Stimulated activated CD4-positive, alpha-beta T cell treated with anti-CD3 and anti-CD28 coated beads, Interleukin-1b, Interleukin-23, amount 100 ng/mL, for 1 hour (primary cell): ENCODE measurements around the gene HYDIN.

Experiments
- DNase-seq, 2 donors: peaks; one replicate each; pipeline ENCODE4 v3.0.0-alpha.2; 2020; ENCODE audit warnings: low read depth in 2 of 2

The HYDIN gene

GRCh38 chr16:70788668-70789594 is 441.6 kb downstream of the HYDIN start:
- DNase-seq, result no peak

GRCh38 chr16:70786020-70786755 is 444.3 kb downstream of the HYDIN start:
- no peak for DNase-seq

GRCh38 chr16:70784692-70785555 is 445.6 kb downstream of the HYDIN start:
- no peak for DNase-seq

GRCh38 chr16:70782237-70782636 is 448.3 kb downstream of the HYDIN start:
- DNase-seq, result no peak

DNA sequence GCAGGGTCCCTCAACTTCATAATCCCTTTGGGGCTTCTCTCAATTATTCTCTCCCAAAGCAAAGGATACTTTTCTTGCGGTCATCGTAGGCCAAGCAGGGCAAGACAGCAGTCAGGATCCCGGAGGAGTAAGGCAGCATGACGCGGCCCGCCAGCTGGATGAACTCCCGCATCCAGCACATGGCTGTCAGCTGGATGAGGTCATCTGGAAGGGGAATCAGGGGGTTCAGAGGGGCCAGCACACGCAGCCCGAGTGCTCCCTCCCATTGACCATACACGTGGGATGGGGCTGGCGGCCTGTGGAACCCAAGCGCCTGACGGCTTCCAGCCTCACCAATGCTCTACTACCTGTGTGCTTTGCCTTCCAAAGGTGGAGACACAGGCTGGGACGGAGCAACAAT is 448.7 kb downstream of the HYDIN start:
- no peak for DNase-seq

DNA sequence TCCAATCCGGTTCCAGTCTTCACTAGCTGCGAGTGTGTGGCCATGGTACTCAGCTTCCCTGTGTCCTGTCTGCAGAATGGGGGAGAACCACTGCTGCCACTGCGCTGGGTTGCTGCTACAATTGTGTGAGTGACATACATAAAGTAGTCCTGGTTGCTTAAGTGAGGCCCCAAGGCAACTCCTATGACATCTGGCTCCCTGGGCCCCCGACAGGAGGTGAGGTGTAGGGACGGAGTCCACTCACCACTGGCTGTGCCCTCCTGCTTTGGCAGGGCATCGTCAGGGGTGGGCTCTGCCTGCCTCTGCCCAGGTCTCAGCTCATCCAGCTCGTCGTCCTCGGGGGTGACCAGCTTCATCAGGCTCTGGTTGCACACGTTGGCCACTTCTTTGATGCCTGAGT is 450.0 kb downstream of the HYDIN start:
- no peak for DNase-seq

DNA sequence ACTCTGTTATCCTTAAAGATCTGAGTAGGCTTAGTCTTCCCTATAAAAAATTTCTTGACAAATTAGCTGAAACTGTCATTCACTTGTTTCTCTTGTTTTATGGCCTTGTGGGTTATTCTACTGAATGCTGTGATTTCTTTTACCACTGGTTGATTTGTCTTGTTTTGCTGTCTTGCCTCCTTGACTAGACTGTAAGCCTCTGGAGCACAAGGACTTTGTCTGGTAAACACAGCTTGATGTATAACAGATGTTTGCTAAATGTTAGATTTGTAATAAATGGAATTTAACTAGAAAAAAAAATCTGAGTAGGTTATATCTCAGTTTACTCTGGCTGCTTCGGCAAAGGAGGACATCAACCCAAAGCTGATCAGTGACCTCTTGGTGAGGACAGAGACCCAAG is 451.2 kb downstream of the HYDIN start:
- DNase-seq, result no peak

GRCh38 chr16:70778901-70779309 is 451.6 kb downstream of the HYDIN start:
- no peak for DNase-seq

DNA sequence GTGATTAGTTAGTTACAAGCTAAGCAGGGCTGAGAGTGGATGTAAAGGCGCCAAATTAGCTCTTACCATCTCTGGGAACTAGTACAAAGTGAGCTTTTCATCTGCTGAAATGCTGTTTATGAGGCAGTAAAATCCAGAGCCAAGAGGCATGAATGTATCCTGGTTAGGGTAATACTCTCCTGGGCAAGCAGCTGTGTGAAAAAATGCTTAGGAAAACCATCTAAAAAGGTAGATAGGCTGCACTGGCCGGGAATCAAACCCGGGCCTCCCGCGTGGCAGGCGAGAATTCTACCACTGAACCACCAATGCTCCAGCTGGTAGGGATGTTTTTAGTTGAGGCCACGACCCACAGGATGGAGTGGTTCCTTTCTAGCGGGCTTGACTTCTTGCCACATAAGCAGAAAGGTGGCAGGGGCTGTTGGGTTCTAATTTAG is 452.5 kb downstream of the HYDIN start:
- DNase-seq, result no peak

DNA sequence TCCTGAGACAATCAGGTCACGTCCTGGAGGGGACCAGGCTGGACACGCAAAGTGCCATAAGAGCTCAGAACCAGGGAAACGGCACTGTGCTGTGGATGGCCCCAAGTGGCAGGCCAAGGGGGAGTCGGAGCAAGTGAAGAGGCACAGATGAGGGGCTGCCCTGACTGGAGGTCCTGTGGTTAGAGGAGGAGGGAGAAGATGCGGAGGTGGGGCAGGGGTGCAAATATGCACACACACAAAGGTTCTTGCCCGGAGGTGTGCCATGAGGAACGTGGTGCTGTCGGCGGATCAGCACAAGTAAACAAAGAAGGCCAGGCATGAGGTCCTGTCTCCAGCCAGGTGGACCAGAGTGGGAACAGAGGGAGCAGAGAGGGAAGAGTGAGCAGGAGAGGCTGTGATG is 453.0 kb downstream of the HYDIN start:
- DNase-seq, result no peak

- no peak for DNase-seq
Observed at GRCh38 chr16:70775399-70775798, 455.1 kb downstream of the HYDIN start.

GRCh38 chr16:70774261-70774660 is 456.3 kb downstream of the HYDIN start:
- DNase-seq, result no peak

GRCh38 chr16:70772493-70772892 is 458.0 kb downstream of the HYDIN start:
- DNase-seq, result no peak

DNA sequence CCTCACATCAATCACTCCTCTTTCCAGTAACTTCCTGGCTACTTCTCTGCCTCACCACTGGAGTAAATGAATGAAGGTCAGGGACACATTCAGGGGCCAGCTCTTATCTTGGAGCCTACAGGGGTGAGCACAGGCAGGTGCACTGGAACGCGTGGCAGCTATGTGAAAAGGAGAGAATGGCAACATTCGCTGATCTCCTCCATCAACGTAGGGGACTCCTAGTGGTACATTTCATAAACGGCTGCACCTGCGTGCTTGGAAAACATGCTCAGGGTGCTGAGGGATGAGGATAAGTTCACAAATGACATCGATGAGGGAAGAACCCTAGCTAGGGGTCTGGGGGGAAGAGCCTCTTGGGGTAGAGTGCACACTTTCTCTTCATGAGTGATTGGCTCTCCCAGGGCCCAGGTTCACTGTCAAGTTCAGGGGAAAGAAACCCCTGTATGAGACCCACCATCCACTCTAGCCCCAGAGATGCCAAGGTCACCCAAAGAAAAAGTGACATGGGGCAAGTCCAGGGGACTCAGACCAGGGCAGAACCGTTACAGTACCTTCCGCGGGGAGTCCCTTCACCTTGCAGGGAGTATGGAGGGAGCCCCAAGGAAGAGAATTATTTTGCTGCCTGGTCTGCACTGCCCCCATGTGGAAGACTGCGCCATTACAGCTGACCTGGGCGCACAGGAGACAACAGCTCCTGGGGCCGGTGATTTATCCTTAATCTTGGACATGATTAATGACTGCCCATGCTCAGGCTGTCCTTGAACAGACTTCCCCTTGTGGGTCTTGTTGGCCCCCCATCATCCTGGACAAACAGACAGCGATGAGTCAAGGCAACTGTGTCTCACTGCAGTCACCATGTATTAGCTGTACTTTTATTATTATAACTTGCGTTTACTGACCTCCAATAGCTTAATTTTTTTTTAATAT is 459.6 kb downstream of the HYDIN start:
- DNase-seq, result peak in 1 of 2 donors; percentile 30

DNA sequence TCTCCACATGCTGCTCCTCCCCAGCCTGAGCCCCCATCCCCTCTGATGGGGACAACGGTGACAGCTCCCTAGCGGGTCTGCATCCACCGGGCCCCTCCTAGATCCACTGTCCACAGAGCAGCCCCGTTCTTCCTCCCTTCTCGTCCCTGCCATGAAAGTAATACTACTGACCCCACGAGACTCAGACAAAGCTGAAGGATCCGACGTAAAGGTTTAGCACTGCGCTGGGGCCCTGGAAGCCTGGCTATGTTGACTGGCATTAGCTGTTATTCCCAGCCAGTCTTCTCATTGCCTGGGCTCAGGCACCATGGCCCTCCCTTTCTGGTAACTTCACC is 460.3 kb downstream of the HYDIN start:
- DNase-seq, result no peak

GRCh38 chr16:70769761-70770160 is 460.8 kb downstream of the HYDIN start:
- no peak for DNase-seq

DNA sequence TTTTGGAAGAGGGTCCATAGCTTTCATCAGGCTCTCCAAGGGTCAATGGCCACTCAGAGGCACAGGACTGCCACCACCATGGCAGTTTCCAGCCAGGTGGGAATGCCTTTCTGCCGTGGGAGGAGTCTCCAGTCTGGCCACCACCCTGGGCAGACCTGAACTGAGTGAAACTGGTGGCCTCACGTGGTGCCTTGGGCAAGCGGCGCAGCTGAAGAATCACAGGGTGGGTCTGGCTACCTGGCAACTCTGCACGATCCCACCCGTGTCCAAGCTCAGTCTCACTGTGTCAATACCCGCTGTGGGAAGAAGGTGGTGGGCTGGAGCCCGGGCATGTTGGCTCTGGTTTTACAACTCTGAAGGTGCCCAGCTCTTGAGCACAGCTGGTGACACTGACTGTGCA is 461.4 kb downstream of the HYDIN start:
- DNase-seq, result no peak

- DNase-seq, result no peak
Observed at GRCh38 chr16:70768203-70768580, 462.3 kb downstream of the HYDIN start.

GRCh38 chr16:70767377-70768202 is 462.9 kb downstream of the HYDIN start:
- DNase-seq, result no peak

DNA sequence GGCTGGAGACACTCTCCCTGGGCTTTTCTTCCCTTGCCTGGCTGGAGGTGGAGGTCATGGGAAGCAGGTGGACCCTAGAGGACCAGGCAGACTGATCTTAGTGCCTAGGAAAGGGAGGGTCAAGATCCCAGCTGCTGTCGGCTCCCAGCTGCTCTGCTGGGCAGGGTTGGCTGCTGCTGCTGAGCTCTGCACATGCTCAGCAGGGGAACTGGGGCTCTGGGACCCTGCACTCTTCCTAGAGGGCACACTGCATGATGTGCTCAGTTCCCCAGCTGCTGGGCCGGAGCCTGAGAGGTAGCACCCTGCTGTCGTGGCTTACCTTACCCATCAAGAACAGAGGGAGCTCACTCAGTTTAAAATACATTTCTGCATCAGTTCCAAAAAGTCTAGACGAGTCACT is 463.9 kb downstream of the HYDIN start:
- DNase-seq, result no peak
